Breast epithelium (tissue), 3 donors: ENCODE data around the gene RAB3GAP1.

Source experiments
- CTCF ChIP-seq, 3 donors: fragments of 450-650 bp; IDR thresholded peaks; one replicate each; pipeline ENCODE4 v1.5.1; 2016 to 2017; ENCODE audit warnings: antibody characterized with exemption in 3 of 3, mild to moderate bottlenecking in 3 of 3, moderate library complexity in 3 of 3
- POLR2A ChIP-seq: fragments of 450-650 bp; IDR thresholded peaks from one replicate; pipeline ENCODE4 v1.6.1; 2016; ENCODE audit warnings: antibody characterized with exemption, mild to moderate bottlenecking, moderate library complexity
- POLR2AphosphoS5 ChIP-seq, 3 donors: sonication (generic); formaldehyde crosslinking; IDR thresholded peaks; one replicate each; pipeline ENCODE4 v1.6.1; 2017; ENCODE audit warnings: antibody characterized with exemption in 3 of 3

DNA sequence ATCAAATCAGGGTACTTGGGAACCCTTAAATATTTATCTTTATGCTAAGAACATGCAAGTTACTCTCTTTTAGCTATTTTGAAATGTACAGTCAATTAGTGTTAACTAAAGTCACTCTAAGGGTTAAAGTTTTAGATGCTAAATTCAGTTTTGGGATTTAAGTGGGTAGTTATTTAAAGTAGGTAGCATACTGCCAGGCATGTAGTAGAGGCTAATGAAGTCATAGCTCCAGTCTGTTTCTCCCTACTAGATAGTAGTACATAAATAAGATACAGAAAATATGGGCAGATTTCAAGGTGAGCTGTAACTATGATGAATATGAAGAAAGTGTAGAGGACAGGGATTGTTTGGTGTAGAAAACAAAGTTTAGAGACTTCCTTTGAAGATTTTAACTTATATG lies 7.5 kb downstream of the RAB3GAP1 start:
- TF ChIP-seq CTCF (IDR thresholded peaks at IDR 0.05): no peak
- no peak for TF ChIP-seq POLR2A
- no peak for TF ChIP-seq POLR2AphosphoS5 (IDR thresholded peaks at IDR 0.05)
